ENCODE data around the gene PHF21B.

GRCh38 chr22:44918166-44918924, 91.5 kb downstream of the PHF21B start:
- TF ChIP-seq POLR2A (IDR thresholded peaks at IDR 0.05): no peak
- no peak for TF ChIP-seq CTCF (IDR thresholded peaks at IDR 0.05)
